Activated CD4-positive, alpha-beta memory T cell treated with anti-CD3 and anti-CD28 coated beads, Interleukin-2, amount 10 ng/mL, durations not matched to agents 7 days and 5 days (primary cell): ENCODE measurements around the gene TMEM191B. TPM values are rescaled to one million over a fixed set of nuclear protein-coding genes. Genes with fewer than 3 reads are reported as not detected.
"Not testable (repeated sequence)": the region's sequence is repeated elsewhere in the genome, so short reads cannot be mapped to it uniquely, and the experiment has no call there.

Experiments used
- CTCF ChIA-PET: fragments of 350-600 bp; sonication (Branson Sonifier 250); formaldehyde crosslinking; loops from one replicate; lab custom pipeline; 2021; ENCODE audit warnings: antibody characterized with exemption, inconsistent platforms; lab: Charles Lee
- POLR2A ChIA-PET: fragments of 350-600 bp; sonication (Branson Sonifier 250); formaldehyde crosslinking; loops from one replicate; lab custom pipeline; 2021; ENCODE audit warnings: antibody characterized with exemption; lab: Charles Lee
- DNase-seq: peaks from one replicate; pipeline ENCODE4 v3.0.0-alpha.2; 2020
- H3K27ac Mint-ChIP-seq: one replicate; pipeline ENCODE4 v1.8.0; 2021; ENCODE audit warnings: mild to moderate bottlenecking, mixed read lengths
- H3K27me3 Mint-ChIP-seq: one replicate; pipeline ENCODE4 v1.8.0; 2021; ENCODE audit warnings: mixed read lengths
- H3K36me3 Mint-ChIP-seq: one replicate; pipeline ENCODE4 v1.8.0; 2021; ENCODE audit warnings: low read depth, mixed read lengths
- H3K4me1 Mint-ChIP-seq: one replicate; pipeline ENCODE4 v1.8.0; 2021; ENCODE audit warnings: mixed read lengths
- H3K4me3 Mint-ChIP-seq: one replicate; pipeline ENCODE4 v1.8.0; 2021; ENCODE audit warnings: mild to moderate bottlenecking, mixed read lengths
- H3K9me3 Mint-ChIP-seq: one replicate; pipeline ENCODE4 v1.8.0; 2021; ENCODE audit warnings: mixed read lengths
- total RNA-seq, 2 experiments: library from RNA; stranded (reverse); gene quantifications; one replicate each; pipeline ENCODE4 v1.2.3, GENCODE V29; 2021

Gene TMEM191B
- total RNA-seq, 2 experiments from 2014 or later = 1.1 to 1.3 TPM

GRCh38 chr22:18543400-18543799 lies 15.8 kb downstream of the TMEM191B start:
- H3K9me3 Mint-ChIP-seq, POLR2A ChIA-PET, H3K27me3 Mint-ChIP-seq, H3K27ac Mint-ChIP-seq, DNase-seq, H3K4me3 Mint-ChIP-seq, CTCF ChIA-PET, H3K4me1 Mint-ChIP-seq, H3K36me3 Mint-ChIP-seq: not testable (repeated sequence)

- H3K9me3 Mint-ChIP-seq, DNase-seq, H3K27ac Mint-ChIP-seq, CTCF ChIA-PET, H3K4me1 Mint-ChIP-seq, POLR2A ChIA-PET, H3K27me3 Mint-ChIP-seq, H3K36me3 Mint-ChIP-seq, H3K4me3 Mint-ChIP-seq: not testable (repeated sequence)
These were observed 17.0 kb downstream of the TMEM191B start for GRCh38 chr22:18544615-18545014.

GRCh38 chr22:18549458-18550179 lies 22.0 kb downstream of the TMEM191B start:
- H3K27me3 Mint-ChIP-seq, H3K9me3 Mint-ChIP-seq, CTCF ChIA-PET, H3K4me3 Mint-ChIP-seq, POLR2A ChIA-PET, H3K27ac Mint-ChIP-seq, H3K36me3 Mint-ChIP-seq, DNase-seq, H3K4me1 Mint-ChIP-seq: not testable (repeated sequence)

- CTCF ChIA-PET, DNase-seq, H3K27me3 Mint-ChIP-seq, POLR2A ChIA-PET, H3K4me1 Mint-ChIP-seq, H3K9me3 Mint-ChIP-seq, H3K27ac Mint-ChIP-seq, H3K4me3 Mint-ChIP-seq, H3K36me3 Mint-ChIP-seq: not testable (repeated sequence)
These were observed 23.4 kb downstream of the TMEM191B start for GRCh38 chr22:18551046-18551445.

- not testable (repeated sequence) for H3K27ac Mint-ChIP-seq
These were observed 25.4 kb downstream of the TMEM191B start for GRCh38 chr22:18552839-18553597.

GRCh38 chr22:18554280-18555256 lies 27.0 kb downstream of the TMEM191B start:
- H3K27ac Mint-ChIP-seq, H3K4me3 Mint-ChIP-seq, DNase-seq, H3K9me3 Mint-ChIP-seq, POLR2A ChIA-PET, H3K36me3 Mint-ChIP-seq, H3K4me1 Mint-ChIP-seq, H3K27me3 Mint-ChIP-seq, CTCF ChIA-PET: not testable (repeated sequence)

More at GRCh38 chr22:18552839-18553597, 25.4 kb downstream of the TMEM191B start:
- H3K4me3 Mint-ChIP-seq, H3K4me1 Mint-ChIP-seq, POLR2A ChIA-PET, DNase-seq, H3K27me3 Mint-ChIP-seq, H3K9me3 Mint-ChIP-seq, CTCF ChIA-PET, H3K36me3 Mint-ChIP-seq: not testable (repeated sequence)

GRCh38 chr22:18558516-18558915 lies 30.9 kb downstream of the TMEM191B start:
- DNase-seq, H3K27me3 Mint-ChIP-seq, CTCF ChIA-PET, H3K9me3 Mint-ChIP-seq, H3K4me1 Mint-ChIP-seq, H3K4me3 Mint-ChIP-seq, H3K36me3 Mint-ChIP-seq, H3K27ac Mint-ChIP-seq, POLR2A ChIA-PET: not testable (repeated sequence)

- H3K27ac Mint-ChIP-seq, H3K4me3 Mint-ChIP-seq, H3K9me3 Mint-ChIP-seq, H3K36me3 Mint-ChIP-seq, POLR2A ChIA-PET, CTCF ChIA-PET, DNase-seq, H3K27me3 Mint-ChIP-seq, H3K4me1 Mint-ChIP-seq: not testable (repeated sequence)
These were observed 31.3 kb downstream of the TMEM191B start for GRCh38 chr22:18558939-18559338.

- H3K4me1 Mint-ChIP-seq, CTCF ChIA-PET, H3K9me3 Mint-ChIP-seq, DNase-seq, H3K27me3 Mint-ChIP-seq, POLR2A ChIA-PET, H3K27ac Mint-ChIP-seq, H3K36me3 Mint-ChIP-seq, H3K4me3 Mint-ChIP-seq: not testable (repeated sequence)
These were observed 32.7 kb downstream of the TMEM191B start for GRCh38 chr22:18560099-18560974.

GRCh38 chr22:18570509-18571246 lies 43.1 kb downstream of the TMEM191B start:
- CTCF ChIA-PET, H3K9me3 Mint-ChIP-seq, H3K27me3 Mint-ChIP-seq, H3K4me3 Mint-ChIP-seq, H3K4me1 Mint-ChIP-seq, DNase-seq, POLR2A ChIA-PET, H3K36me3 Mint-ChIP-seq, H3K27ac Mint-ChIP-seq: not testable (repeated sequence)

GRCh38 chr22:18573483-18574164 lies 46.0 kb downstream of the TMEM191B start:
- POLR2A ChIA-PET, H3K36me3 Mint-ChIP-seq, H3K27ac Mint-ChIP-seq, H3K4me1 Mint-ChIP-seq, H3K9me3 Mint-ChIP-seq, DNase-seq, H3K4me3 Mint-ChIP-seq, CTCF ChIA-PET, H3K27me3 Mint-ChIP-seq: not testable (repeated sequence)
